GM19395 (cell line): ENCODE data around the gene GPR141.

Experiments
- ATAC-seq: cut with Tn5 transposase; IDR thresholded peaks from one replicate; pipeline ENCODE4 v1.9.1; 2021; ENCODE audit warnings: mild to moderate bottlenecking, moderate library complexity; ENCODE audit not compliant: unreplicated experiment

The GPR141 gene

GRCh38 chr7:37683246-37684120, at the start of gene GPR141:
Gene GPR141, plus strand, starts transcription at chr7:37683766. Its CDS starts 56,628 bp downstream, at chr7:37740394.
- ATAC-seq: peak; percentile 94

DNA sequence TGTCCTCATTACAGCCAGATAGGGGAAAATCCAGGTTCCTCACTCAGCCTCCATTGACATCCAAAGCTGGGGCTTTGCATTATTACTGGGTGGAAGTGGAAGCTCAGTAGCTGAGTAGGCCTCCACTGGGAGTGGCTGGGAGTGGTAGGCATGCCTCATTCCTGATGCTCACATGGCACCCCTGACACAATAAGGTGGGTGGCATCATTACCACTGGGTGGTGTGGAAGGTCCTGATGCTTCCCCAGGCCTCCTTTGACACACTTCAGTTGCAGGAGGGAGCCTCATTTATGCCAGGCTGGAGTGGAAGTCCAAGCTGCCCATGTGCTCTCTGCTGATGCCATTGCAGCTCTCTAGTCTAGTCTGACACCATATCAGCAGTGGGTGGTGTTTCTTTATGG, 48.2 kb upstream of the GPR141 start:
- ATAC-seq: no peak

- ATAC-seq: no peak
These were observed 41.5 kb upstream of the GPR141 start for GRCh38 chr7:37642028-37642540.

DNA sequence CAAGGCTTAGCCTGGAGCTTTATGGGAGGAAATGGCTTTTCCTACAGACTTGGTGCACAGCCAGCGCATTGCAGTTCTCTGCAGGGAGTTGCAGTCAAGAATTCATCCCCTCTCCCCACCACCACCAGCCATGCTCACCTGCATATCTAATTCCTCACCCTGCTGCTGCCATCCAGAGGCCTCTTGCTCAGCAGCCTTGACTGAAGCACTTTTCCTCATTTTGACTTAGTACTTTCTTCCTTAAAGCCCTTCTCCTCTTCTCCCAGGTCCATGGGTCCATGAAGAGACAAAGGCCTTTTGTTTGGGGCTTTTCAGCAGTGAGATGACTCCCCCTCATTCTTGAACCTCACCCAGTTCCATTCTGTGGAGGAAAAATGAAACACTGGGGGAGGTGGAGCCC, 39.7 kb upstream of the GPR141 start:
- ATAC-seq: no peak

GRCh38 chr7:37645282-37646050, 38.1 kb upstream of the GPR141 start:
- no peak for ATAC-seq

GRCh38 chr7:37656913-37657530, 26.5 kb upstream of the GPR141 start:
- peak; percentile 90 for ATAC-seq

- no peak for ATAC-seq
These were observed 25.8 kb upstream of the GPR141 start for GRCh38 chr7:37657816-37658215.

DNA sequence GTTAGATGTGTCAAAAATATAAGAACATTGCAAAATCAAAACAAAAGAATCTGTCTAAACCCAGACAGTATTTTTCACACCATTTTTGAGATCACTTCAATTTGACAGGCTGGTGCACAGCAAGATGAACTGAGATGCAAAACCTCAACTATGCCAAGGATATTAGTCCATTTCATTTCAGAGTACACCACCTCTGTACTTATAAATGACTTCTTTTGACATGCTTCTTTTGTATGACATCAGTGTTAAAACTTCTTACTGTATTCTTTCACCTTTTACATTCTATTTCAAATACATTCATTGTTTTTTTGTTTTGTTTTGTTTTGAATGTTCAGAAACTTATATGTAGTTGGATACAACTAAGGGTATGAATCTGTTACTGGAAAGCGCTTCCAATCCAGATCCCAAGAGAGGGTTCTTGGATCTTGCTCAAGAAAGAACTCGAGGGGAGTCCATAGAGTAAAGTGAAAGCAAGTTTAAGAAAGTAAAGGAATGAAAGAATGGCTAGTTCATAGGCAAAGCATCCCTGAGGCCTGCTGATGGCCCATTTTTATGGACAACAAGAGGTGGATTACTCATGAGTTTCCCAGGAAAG, 23.5 kb upstream of the GPR141 start:
- no peak for ATAC-seq

- no peak for ATAC-seq
These were observed 23.0 kb upstream of the GPR141 start for GRCh38 chr7:37660614-37661013.

DNA sequence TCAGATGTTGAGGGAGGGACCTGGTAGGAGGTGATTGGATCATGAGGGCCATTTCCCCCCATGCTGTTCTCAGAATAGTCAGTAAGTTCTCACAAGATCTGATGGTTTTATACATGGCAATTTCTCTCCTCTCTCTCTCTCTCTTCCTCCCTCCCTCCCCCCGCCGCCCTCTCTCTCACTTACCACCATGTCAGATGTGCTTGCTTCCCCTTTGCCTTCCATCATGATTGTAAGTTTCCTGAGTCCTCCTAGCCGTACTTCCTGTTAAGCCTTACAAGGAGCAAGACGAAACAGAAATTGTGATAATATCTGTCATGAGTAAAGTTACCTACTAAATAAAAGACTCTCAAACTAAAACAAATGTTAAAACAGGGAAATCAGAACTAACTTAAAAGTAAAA, 19.9 kb upstream of the GPR141 start:
- no peak for ATAC-seq

- no peak for ATAC-seq
These were observed 18.1 kb upstream of the GPR141 start for GRCh38 chr7:37665352-37666022.

- ATAC-seq: no peak
These were observed 17.4 kb upstream of the GPR141 start for GRCh38 chr7:37666026-37666799.

GRCh38 chr7:37669818-37670217, 13.7 kb upstream of the GPR141 start:
- ATAC-seq: no peak

DNA sequence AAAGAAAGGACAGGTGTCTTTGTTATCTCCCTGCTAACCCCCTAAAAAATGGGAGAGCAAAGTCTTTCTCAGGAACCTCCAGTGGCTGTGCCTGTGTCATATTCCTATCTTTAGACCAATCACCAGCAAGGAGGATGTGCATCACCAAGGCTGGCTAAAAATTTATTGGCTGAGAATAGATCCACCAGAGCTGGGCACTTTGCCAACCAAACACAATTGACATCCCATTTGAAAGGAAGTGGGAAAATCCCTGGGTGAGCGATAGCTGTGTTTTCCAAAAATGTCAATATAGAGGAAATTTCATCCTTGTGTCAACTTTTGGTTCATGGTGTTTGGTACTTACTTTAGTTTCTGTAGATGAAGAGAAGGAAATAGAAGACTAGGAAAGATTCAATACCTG, 13.1 kb upstream of the GPR141 start:
- no peak for ATAC-seq

GRCh38 chr7:37671876-37672275, 11.7 kb upstream of the GPR141 start:
- no peak for ATAC-seq

DNA sequence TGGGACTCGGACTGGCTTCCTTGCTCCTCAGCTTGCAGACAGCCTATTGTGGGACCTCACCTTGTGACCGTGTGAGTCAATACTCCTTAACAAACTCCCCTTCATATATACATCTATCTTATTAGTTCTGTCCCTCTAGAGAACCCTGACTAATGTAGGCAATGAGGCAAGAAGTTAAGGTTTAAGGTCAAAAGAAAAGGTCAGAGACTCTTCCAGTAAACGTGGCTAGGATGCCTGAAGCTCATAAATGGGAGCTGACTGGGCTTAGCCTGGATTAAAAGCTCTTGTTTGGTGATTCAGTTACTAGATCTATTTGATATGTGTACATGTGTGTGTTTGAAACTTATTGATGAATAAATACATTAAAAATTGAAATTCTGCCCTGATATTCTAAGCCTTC, 10.6 kb upstream of the GPR141 start:
- ATAC-seq: no peak

DNA sequence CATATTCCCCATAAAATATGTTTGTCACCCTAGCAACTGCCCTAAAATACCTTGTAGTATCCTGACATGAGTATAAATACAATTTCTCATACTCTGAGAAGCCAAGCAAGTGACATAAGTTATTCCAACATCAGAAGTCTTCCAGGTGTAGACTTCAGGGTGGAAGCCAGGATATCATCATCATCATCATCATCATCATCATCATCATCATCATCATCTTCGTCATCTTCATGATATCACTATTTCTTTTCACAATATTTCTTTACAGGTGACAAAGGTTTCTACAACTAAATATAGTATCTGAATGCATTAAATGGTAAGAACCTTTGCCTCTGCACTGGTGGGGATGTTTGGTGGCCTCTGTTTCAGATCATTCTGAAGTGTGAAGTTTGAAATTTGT, 10.0 kb upstream of the GPR141 start:
- ATAC-seq: no peak

- no peak for ATAC-seq
These were observed 9.0 kb upstream of the GPR141 start for GRCh38 chr7:37674531-37674930.

DNA sequence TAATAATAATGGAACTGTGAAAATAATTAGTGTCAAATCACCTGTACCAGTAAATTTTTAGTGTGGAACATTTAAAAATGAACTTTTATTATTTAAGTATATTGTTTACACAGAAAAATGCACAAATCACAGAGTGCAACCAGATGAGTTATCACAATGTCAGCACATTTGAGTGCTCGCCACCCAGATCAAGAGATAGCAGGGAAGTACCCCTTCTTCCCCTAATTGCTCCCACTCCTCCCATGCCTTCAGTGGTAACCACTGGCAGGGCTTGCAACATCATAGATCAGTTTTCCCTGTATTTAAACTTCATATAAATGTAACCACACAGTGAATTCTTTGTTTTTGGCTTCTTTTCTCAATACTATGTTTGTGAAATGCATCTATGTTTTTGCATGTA, 7.8 kb upstream of the GPR141 start:
- ATAC-seq: no peak

- ATAC-seq: no peak
These were observed 1.4 kb downstream of the GPR141 start for GRCh38 chr7:37684927-37685326.
